Subcutaneous adipose tissue (tissue), 4 donors: ENCODE results near the gene DIP2C. TPM values are rescaled to one million over a fixed set of nuclear protein-coding genes. Genes with fewer than 3 reads are reported as not detected.

Experiments
- total RNA-seq, 4 donors: library from RNA; depleted of rRNA; stranded (reverse); fragments of >200 nt; gene quantifications; one replicate each; pipeline ENCODE4 v1.1.0, GENCODE V29; 2016
- TF ChIP-seq, protein P1 (sequence below): fragments of 450-650 bp; IDR thresholded peaks from one replicate; pipeline ENCODE4 v1.5.1; 2016; ENCODE audit warnings: low read depth, mild to moderate bottlenecking, control low read depth, antibody characterized with exemption, moderate library complexity

DIP2C gene
- total RNA-seq, 4 donors from 2014 or later = 32.1 to 64.0 (median 40.5) TPM

- TF ChIP-seq, protein P1, sequence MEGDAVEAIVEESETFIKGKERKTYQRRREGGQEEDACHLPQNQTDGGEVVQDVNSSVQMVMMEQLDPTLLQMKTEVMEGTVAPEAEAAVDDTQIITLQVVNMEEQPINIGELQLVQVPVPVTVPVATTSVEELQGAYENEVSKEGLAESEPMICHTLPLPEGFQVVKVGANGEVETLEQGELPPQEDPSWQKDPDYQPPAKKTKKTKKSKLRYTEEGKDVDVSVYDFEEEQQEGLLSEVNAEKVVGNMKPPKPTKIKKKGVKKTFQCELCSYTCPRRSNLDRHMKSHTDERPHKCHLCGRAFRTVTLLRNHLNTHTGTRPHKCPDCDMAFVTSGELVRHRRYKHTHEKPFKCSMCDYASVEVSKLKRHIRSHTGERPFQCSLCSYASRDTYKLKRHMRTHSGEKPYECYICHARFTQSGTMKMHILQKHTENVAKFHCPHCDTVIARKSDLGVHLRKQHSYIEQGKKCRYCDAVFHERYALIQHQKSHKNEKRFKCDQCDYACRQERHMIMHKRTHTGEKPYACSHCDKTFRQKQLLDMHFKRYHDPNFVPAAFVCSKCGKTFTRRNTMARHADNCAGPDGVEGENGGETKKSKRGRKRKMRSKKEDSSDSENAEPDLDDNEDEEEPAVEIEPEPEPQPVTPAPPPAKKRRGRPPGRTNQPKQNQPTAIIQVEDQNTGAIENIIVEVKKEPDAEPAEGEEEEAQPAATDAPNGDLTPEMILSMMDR = no peak
Observed at GRCh38 chr10:630581-631073, 58.8 kb downstream of the DIP2C start.

DNA sequence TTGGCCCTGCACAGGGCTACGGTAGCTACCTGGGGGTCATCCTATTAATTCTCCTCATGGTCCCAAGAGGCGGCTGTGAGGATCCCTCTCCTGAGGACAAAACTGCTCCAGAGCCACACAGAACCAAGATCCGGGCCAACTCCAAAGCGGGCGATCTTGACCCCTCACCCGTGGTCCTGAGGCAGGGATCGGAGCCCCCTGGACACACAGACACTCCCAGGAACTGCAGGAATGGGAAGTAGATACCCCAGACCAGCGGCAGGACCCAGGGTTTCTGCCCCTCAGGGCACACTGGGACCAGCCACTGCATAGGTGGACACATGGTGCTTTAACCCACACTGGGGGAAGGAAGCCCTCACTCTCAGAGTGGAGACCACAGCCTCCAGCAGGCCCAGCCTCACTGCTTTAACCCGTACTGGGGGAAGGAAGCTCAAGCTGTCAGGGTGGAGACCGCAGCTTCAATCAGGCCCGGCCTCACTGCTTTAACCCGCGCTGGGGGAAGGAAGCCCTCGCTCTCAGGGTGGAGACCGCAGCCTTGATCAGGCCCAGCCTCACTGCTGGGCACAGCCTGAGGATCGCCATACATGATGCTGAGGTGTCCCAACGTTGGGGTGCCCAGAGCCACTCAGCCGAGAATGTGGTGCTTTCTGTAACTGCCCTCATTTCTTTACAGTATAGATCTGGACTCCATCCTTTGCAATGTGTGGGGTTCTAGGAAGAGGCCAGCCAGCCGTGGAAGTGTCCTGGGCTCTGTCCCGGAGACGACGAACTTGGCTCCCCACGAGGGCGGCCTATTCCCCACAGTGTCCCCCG, 60.1 kb downstream of the DIP2C start:
- TF ChIP-seq, protein P1 = no peak

DNA sequence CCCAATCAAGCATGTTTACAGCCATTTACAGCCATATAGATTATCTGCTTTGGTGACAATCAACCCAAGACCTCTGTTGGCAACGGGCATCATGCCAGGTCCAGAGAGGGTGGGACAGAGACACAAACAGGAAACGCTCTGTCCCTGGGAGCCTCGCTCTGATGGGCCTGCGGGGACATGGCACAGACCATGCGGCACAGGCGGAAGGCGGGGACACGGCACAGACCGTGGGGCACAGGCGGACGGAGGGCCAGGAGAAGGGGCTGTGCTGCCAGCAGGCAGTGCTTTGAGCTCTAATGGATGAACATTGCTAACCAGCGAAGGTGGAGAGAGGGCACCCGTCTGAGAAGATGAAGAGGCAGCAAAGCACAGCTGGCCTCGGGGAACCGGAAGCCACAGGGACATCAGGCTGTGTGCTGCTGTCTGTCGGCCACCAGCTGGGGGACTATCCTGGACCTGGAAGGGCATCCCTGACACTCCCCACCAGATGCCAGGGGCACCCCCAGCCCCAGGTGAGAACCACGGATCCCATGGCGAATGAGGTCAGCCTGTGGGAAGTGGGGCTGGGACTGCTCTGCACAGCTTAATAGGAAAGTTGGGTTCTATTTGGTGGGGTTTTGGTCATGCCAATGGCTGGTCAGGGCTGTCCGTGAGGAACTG, 61.0 kb downstream of the DIP2C start:
- TF ChIP-seq, protein P1 = no peak

DNA sequence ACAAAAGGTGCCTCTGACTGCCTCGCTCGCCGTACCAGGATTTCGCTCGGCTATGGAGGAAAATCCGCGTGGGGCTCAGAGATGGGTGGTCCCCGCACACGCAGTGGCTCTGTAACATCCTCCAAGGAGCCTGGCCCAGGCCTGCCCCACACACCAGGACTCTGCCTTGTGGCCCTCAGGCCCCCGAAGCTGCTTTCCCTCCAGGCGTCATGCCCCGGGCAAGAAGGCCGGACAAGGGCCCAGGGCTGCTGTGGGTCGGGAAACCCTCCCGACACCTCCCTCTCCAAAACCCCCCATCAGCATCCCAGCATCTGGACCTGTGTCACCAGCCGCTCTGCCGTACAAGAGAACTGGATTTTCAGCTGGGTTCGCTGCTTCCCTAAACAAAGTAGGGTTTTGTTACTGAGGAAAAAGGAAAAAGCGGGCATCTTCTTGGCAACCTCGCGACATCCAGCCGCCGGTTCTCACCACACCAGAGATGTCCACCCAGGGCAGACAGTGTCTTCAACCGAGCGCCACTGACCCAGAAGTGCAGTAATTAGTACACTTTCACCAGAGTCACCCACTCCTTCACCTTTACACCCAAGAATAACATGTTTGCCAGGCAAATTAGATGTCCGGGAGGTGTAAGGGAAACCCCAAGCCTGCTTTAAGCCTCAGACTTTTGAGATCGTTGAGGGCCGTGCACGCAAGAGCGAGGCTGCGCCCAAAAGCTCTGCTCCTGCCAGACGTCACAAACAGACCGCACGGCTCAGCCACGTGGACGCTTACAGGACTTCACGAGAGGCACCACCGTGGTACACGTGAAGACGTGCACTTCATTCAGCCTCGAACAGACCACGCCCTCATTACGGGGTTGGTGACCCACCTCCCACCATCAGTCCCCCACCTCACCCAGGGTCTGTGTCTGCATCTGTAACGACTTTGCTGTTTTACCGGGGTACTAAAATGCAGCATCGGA, 62.2 kb downstream of the DIP2C start:
- TF ChIP-seq, protein P1 = no peak

- TF ChIP-seq, protein P1 = no peak
Observed at GRCh38 chr10:625751-626711, 63.4 kb downstream of the DIP2C start.

GRCh38 chr10:625333-625696, 64.2 kb downstream of the DIP2C start:
- TF ChIP-seq, protein P1 = no peak
